Endodermal cell (in vitro differentiated cells): ENCODE measurements around the gene DENND1A. TPM values are rescaled to one million over a fixed set of nuclear protein-coding genes. Genes with fewer than 3 reads are reported as not detected.

ENCODE experiments used
- DNase-seq: peaks from one replicate; pipeline ENCODE4 v3.0.0-alpha.2; 2017
- H3K27ac ChIP-seq: 2 replicates; pipeline ENCODE4 v1.5.1; 2013; ENCODE audit warnings: mild to moderate bottlenecking, low read depth, low read length, moderate library complexity
- H3K27me3 ChIP-seq: 2 replicates; pipeline ENCODE4 v1.6.1; 2013; ENCODE audit warnings: mild to moderate bottlenecking, low read length, moderate library complexity; ENCODE audit not compliant: insufficient read depth, control insufficient read depth, poor library complexity, severe bottlenecking
- H3K36me3 ChIP-seq: 2 replicates; pipeline ENCODE4 v1.7.0; 2013; ENCODE audit warnings: mild to moderate bottlenecking, low read length, moderate library complexity; ENCODE audit not compliant: control insufficient read depth, insufficient read depth
- H3K4me1 ChIP-seq: one replicate; pipeline ENCODE4 v1.7.0; 2013; ENCODE audit warnings: low read length; ENCODE audit not compliant: control insufficient read depth, insufficient read depth
- H3K4me3 ChIP-seq: 2 replicates; pipeline ENCODE4 v1.5.1; 2013; ENCODE audit warnings: mild to moderate bottlenecking, low read length, moderate library complexity
- H3K9ac ChIP-seq: 2 replicates; pipeline ENCODE4 v1.6.1; 2013; ENCODE audit warnings: mild to moderate bottlenecking, low read length, moderate library complexity; ENCODE audit not compliant: poor library complexity, severe bottlenecking; ENCODE audit errors: extremely low read depth
- H3K9me3 ChIP-seq: 2 replicates; pipeline ENCODE4 v1.6.1; 2013; ENCODE audit warnings: mild to moderate bottlenecking, low read length, moderate library complexity; ENCODE audit not compliant: control insufficient read depth
- H3K27ac Mint-ChIP-seq: 2 replicates; pipeline ENCODE4 v1.8.0; 2020; ENCODE audit warnings: mixed read lengths
- H3K27me3 Mint-ChIP-seq: 2 replicates; pipeline ENCODE4 v1.8.0; 2021; ENCODE audit warnings: mild to moderate bottlenecking, mixed read lengths; ENCODE audit not compliant: insufficient read depth
- H3K36me3 Mint-ChIP-seq: 2 replicates; pipeline ENCODE4 v1.8.0; 2020; ENCODE audit warnings: low read depth, mixed read lengths
- H3K4me1 Mint-ChIP-seq: 2 replicates; pipeline ENCODE4 v1.8.0; 2020; ENCODE audit warnings: mixed read lengths
- H3K4me3 Mint-ChIP-seq: 2 replicates; pipeline ENCODE4 v1.8.0; 2020; ENCODE audit warnings: mild to moderate bottlenecking, moderate library complexity, mixed read lengths
- H3K9me3 Mint-ChIP-seq: 2 replicates; pipeline ENCODE4 v1.8.0; 2020; ENCODE audit warnings: mild to moderate bottlenecking, mixed read lengths
- WGBS, 2 experiments: methylation state at CpG; one replicate each; pipeline versions ENCODE4 v1.1.5 to v1.1.7; 2013; ENCODE audit warnings: missing lambda C conversion rate in 2 of 2, mixed read lengths in 1 of 2; ENCODE audit not compliant: insufficient coverage in 1 of 2, insufficient read length in 1 of 2; 5-methylcytosine and 5-hydroxymethylcytosine counted together
- total RNA-seq, 2 donors: library from RNA; stranded (reverse); fragmentation: NEBNext Ultra II Directional in 1 of 2; extraction: Animal tissue kit (Norgen Biotek cat#: 25700) in 1 of 2; gene quantifications; 2 replicates in 1 of 2; 3 replicates in 1 of 2; pipeline ENCODE4 v1.2.1, GENCODE V29; 2021
- TF ChIP-seq, protein P1 (sequence below): fragments of 200-600 bp; sonication (generic); conservative IDR thresholded peaks from 2 replicates; pipeline ENCODE4 v1.5.0; 2021; ENCODE audit warnings: antibody characterized with exemption, mild to moderate bottlenecking

Gene DENND1A
- total RNA-seq, 2 donors from 2014 or later, result 29.5 to 38.4 TPM

DNA sequence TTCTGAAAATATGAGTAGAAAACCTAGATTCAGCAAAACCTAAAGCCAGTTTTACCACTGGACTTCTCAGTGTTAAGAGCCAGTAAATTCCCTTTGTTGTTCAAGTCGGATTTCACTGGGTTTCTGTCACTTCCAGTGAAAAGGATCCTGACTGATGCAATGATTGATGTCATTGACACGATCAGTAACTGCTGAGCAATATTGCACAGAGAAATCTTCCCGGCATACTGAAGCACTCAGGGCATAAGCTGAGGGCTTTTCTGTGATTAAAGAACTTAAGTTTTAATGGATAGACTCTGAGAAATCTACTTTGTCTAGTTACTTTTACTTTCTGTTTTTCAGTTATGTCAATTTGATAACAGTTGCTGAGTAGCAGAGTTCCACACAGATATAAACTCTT is 61.9 kb downstream of the DENND1A start:
- Histone ChIP-seq H3K36me3 (no peaks in the 10 kb centered on the region), H3K4me3 (no peak overlapping the region), H3K4me1 (peaks cover 6% of the 10 kb centered on the region), H3K9ac (no peak overlapping the region), H3K27me3 (no peaks in the 10 kb centered on the region), H3K27ac (no peak overlapping the region), H3K9me3 (no peaks in the 10 kb centered on the region)
- Mint-ChIP-seq H3K36me3 (peaks cover 2% of the 10 kb centered on the region), H3K9me3 (no peaks in the 10 kb centered on the region), H3K4me3 (no peak overlapping the region), H3K27me3 (no peaks in the 10 kb centered on the region), H3K4me1 (peaks cover 49% of the 10 kb centered on the region), H3K27ac (no peak overlapping the region)
- DNase-seq, result no peak
- WGBS, 2 experiments, result 64 to 80% methylated on average over 3 of the region's 3 CpGs
- TF ChIP-seq, protein P1, sequence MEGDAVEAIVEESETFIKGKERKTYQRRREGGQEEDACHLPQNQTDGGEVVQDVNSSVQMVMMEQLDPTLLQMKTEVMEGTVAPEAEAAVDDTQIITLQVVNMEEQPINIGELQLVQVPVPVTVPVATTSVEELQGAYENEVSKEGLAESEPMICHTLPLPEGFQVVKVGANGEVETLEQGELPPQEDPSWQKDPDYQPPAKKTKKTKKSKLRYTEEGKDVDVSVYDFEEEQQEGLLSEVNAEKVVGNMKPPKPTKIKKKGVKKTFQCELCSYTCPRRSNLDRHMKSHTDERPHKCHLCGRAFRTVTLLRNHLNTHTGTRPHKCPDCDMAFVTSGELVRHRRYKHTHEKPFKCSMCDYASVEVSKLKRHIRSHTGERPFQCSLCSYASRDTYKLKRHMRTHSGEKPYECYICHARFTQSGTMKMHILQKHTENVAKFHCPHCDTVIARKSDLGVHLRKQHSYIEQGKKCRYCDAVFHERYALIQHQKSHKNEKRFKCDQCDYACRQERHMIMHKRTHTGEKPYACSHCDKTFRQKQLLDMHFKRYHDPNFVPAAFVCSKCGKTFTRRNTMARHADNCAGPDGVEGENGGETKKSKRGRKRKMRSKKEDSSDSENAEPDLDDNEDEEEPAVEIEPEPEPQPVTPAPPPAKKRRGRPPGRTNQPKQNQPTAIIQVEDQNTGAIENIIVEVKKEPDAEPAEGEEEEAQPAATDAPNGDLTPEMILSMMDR, result no peak

DNA sequence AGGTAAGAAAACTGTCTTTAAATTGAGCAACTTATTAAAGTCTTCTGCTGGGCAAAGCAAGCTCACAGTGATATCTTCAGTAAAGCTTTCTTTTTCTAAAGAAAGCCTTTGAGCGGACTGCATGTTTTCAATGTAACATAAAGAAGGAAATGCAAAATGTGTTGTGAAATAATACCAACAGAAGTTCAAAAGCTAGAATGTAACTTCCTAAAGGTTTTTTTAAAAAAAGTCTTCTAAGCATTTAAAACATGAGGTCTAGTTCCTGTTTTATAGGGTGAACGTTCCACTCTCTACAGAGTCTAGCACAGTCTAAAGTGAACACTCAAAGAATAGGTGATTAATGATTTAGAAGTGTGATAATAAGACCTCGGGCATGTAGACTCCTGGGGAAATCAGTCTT is 62.9 kb downstream of the DENND1A start:
- H3K9me3 Mint-ChIP-seq, result no peaks in the 10 kb centered on the region
- no peak overlapping the region for H3K9ac ChIP-seq
- H3K27ac ChIP-seq, result no peak overlapping the region
- no peaks in the 10 kb centered on the region for H3K36me3 ChIP-seq
- H3K9me3 ChIP-seq, result no peaks in the 10 kb centered on the region
- H3K4me1 ChIP-seq, result peaks cover 6% of the 10 kb centered on the region
- H3K4me1 Mint-ChIP-seq, result peaks cover 52% of the 10 kb centered on the region
- H3K36me3 Mint-ChIP-seq, result peaks cover 2% of the 10 kb centered on the region
- no peak overlapping the region for H3K27ac Mint-ChIP-seq
- no peak overlapping the region for H3K4me3 ChIP-seq
- H3K4me3 Mint-ChIP-seq, result no peak overlapping the region
- DNase-seq, result no peak
- no peaks in the 10 kb centered on the region for H3K27me3 Mint-ChIP-seq
- TF ChIP-seq, protein P1, result no peak
- 90 to 100% methylated on average over 1 to 3 of the region's 3 CpGs for WGBS, 2 experiments
- peaks cover 5% of the 10 kb centered on the region for H3K27me3 ChIP-seq

DNA sequence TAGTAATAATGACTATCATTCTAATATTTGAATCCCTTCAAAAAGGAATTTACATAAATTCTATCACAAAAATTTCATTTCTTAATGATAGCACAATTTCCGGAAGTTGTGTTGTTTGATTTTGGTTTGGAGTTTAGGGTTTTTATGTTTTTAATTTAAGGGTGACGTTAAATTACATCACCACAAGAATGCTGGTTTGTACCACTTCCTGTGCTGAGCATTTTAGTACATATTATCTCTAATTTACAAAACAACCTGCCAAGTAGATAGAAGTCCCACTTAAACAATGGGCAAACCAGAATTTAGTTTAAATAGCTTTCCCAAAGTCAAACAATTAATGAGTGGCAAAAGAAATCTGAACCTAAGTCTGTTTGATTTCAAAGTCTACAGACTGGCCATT is 63.4 kb downstream of the DENND1A start:
- no peak overlapping the region for H3K9ac ChIP-seq
- Mint-ChIP-seq H3K27ac (no peak overlapping the region), H3K9me3 (no peaks in the 10 kb centered on the region), H3K36me3 (peaks cover 2% of the 10 kb centered on the region), H3K27me3 (no peaks in the 10 kb centered on the region), H3K4me1 (peaks cover 53% of the 10 kb centered on the region), H3K4me3 (no peak overlapping the region)
- H3K9me3 ChIP-seq, result no peaks in the 10 kb centered on the region
- H3K27me3 ChIP-seq, result peaks cover 5% of the 10 kb centered on the region
- no CpG with 5 or more reads among the region's 2 CpGs for WGBS, 2 experiments
- no peak overlapping the region for H3K4me3 ChIP-seq
- H3K4me1 ChIP-seq, result peaks cover 9% of the 10 kb centered on the region
- no peaks in the 10 kb centered on the region for H3K36me3 ChIP-seq
- no peak for DNase-seq
- no peak overlapping the region for H3K27ac ChIP-seq
- TF ChIP-seq, protein P1, result no peak
